HEK293 (cell line): ENCODE results near the gene MRPS24.

Source experiments
- CTCF ChIA-PET: fragments of 350-600 bp; formaldehyde crosslinking; extraction: SDS; loops from one replicate; lab custom pipeline; 2021; ENCODE audit warnings: antibody characterized with exemption; lab: Yijun Ruan, JAX
- POLR2A ChIA-PET: fragments of 300-600 bp; formaldehyde crosslinking; extraction: SDS; loops from one replicate; lab custom pipeline; 2020; ENCODE audit warnings: antibody characterized with exemption, inconsistent platforms; lab: Yijun Ruan, JAX
- H3K27ac ChIP-seq: fragments of 200-500 bp; sonication (Bioruptor generic); 2 replicates; pipeline ENCODE4 v1.5.1; 2014; ENCODE audit warnings: low read depth, low read length, control low read depth, inconsistent platforms; ENCODE audit errors: extremely low read depth
- H3K36me3 ChIP-seq, 2 experiments: fragments of 200-500 bp in 1 of 2; sonication (Bioruptor generic) in 1 of 2; 1 replicate in 1 of 2; 2 replicates in 1 of 2; pipeline ENCODE4 v1.5.1; 2014 to 2017; ENCODE audit warnings: inconsistent platforms in 2 of 2, low read length in 2 of 2; ENCODE audit not compliant: control insufficient read depth in 2 of 2, insufficient read depth in 1 of 2
- H3K4me1 ChIP-seq: fragments of 200-500 bp; sonication (Bioruptor generic); 2 replicates; pipeline ENCODE4 v1.5.1; 2014; ENCODE audit warnings: mild to moderate bottlenecking, low read length, inconsistent platforms; ENCODE audit not compliant: control insufficient read depth, insufficient read depth
- H3K4me3 ChIP-seq: 2 replicates; pipeline ENCODE4 v1.5.1; 2011; ENCODE audit warnings: low read depth, mild to moderate bottlenecking, control low read depth, low read length, moderate library complexity
- H3K9me3 ChIP-seq: fragments of 200-500 bp; sonication (Bioruptor generic); 2 replicates; pipeline ENCODE4 v1.5.1; 2014; ENCODE audit warnings: low read depth, low read length, inconsistent platforms; ENCODE audit not compliant: control insufficient read depth, insufficient read depth
- BCL11B ChIP-seq: fragments of 450-650 bp; formaldehyde crosslinking; IDR thresholded peaks from 2 replicates; pipeline ENCODE4 v1.5.1; 2016; ENCODE audit warnings: low read depth, missing biosample characterization, missing genetic modification characterization
- KLF16 ChIP-seq: fragments of 450-650 bp; formaldehyde crosslinking; IDR thresholded peaks from 2 replicates; pipeline ENCODE4 v1.5.1; 2017; ENCODE audit warnings: missing biosample characterization, missing genetic modification characterization
- MEIS1 ChIP-seq: sonication (generic); formaldehyde crosslinking; IDR thresholded peaks from 2 replicates; pipeline ENCODE4 v1.8.1; 2022; ENCODE audit warnings: missing genetic modification reagents, mild to moderate bottlenecking, borderline replicate concordance
- PRDM6 ChIP-seq: fragments of 450-650 bp; formaldehyde crosslinking; IDR thresholded peaks from 2 replicates; pipeline ENCODE4 v1.5.1; 2017; ENCODE audit warnings: missing biosample characterization, missing genetic modification characterization
- REPIN1 ChIP-seq: fragments of 450-650 bp; formaldehyde crosslinking; IDR thresholded peaks from 2 replicates; pipeline ENCODE4 v1.5.1; 2017; ENCODE audit warnings: missing biosample characterization, missing genetic modification characterization, low read depth
- SP7 ChIP-seq: fragments of 450-650 bp; formaldehyde crosslinking; IDR thresholded peaks from 2 replicates; pipeline ENCODE4 v1.5.1; 2016; ENCODE audit warnings: missing biosample characterization, missing genetic modification characterization
- WT1 ChIP-seq: fragments of 450-650 bp; formaldehyde crosslinking; IDR thresholded peaks from 2 replicates; pipeline ENCODE4 v1.5.1; 2016; ENCODE audit warnings: missing biosample characterization, missing genetic modification characterization
- ZBTB1 ChIP-seq: fragments of 450-650 bp; formaldehyde crosslinking; IDR thresholded peaks from 2 replicates; pipeline ENCODE4 v1.5.1; 2016; ENCODE audit warnings: missing biosample characterization, missing genetic modification characterization
- ZBTB48 ChIP-seq: fragments of 450-650 bp; formaldehyde crosslinking; IDR thresholded peaks from 2 replicates; pipeline ENCODE4 v1.5.1; 2016; ENCODE audit warnings: missing biosample characterization, missing genetic modification characterization
- ZBTB7A ChIP-seq: fragments of 450-650 bp; formaldehyde crosslinking; IDR thresholded peaks from 2 replicates; pipeline ENCODE4 v1.5.1; 2016; ENCODE audit warnings: low read depth, missing biosample characterization, missing genetic modification characterization
- ZFP3 ChIP-seq: fragments of 450-650 bp; formaldehyde crosslinking; IDR thresholded peaks from 2 replicates; pipeline ENCODE4 v1.5.1; 2016; ENCODE audit warnings: low read depth, missing biosample characterization, missing genetic modification characterization
- ZIC2 ChIP-seq: fragments of 450-650 bp; formaldehyde crosslinking; IDR thresholded peaks from 2 replicates; pipeline ENCODE4 v1.5.1; 2016; ENCODE audit warnings: missing biosample characterization, missing genetic modification characterization
- ZNF138 ChIP-seq: fragments of 450-650 bp; formaldehyde crosslinking; IDR thresholded peaks from 2 replicates; pipeline ENCODE4 v1.5.1; 2016; ENCODE audit warnings: missing biosample characterization, missing genetic modification characterization, borderline replicate concordance
- ZNF174 ChIP-seq: fragments of 450-650 bp; formaldehyde crosslinking; IDR thresholded peaks from 2 replicates; pipeline ENCODE4 v1.5.0; 2017; ENCODE audit warnings: missing biosample characterization, mild to moderate bottlenecking, missing genetic modification characterization
- ZNF391 ChIP-seq: fragments of 450-650 bp; formaldehyde crosslinking; IDR thresholded peaks from 2 replicates; pipeline ENCODE4 v1.5.1; 2016; ENCODE audit warnings: low read depth, missing biosample characterization, missing genetic modification characterization, borderline replicate concordance
- ZNF394 ChIP-seq: fragments of 450-650 bp; formaldehyde crosslinking; IDR thresholded peaks from 2 replicates; pipeline ENCODE4 v1.5.1; 2016; ENCODE audit warnings: missing biosample characterization, missing genetic modification characterization, mild to moderate bottlenecking, moderate library complexity, borderline replicate concordance
- ZNF48 ChIP-seq: fragments of 450-650 bp; formaldehyde crosslinking; IDR thresholded peaks from 2 replicates; pipeline ENCODE4 v1.5.1; 2016; ENCODE audit warnings: missing biosample characterization, missing genetic modification characterization
- ZNF510 ChIP-seq: fragments of 450-650 bp; formaldehyde crosslinking; IDR thresholded peaks from 2 replicates; pipeline ENCODE4 v1.5.1; 2018; ENCODE audit warnings: mild to moderate bottlenecking, missing genetic modification characterization, missing biosample characterization; ENCODE audit not compliant: insufficient replicate concordance
- ZNF660 ChIP-seq: fragments of 450-650 bp; IDR thresholded peaks from 2 replicates; pipeline ENCODE4 v1.5.1; 2018; ENCODE audit warnings: missing biosample characterization, mild to moderate bottlenecking, missing genetic modification characterization
- ZNF664 ChIP-seq: fragments of 450-650 bp; formaldehyde crosslinking; IDR thresholded peaks from 2 replicates; pipeline ENCODE4 v1.5.1; 2016; ENCODE audit warnings: missing biosample characterization, missing genetic modification characterization
- ZNF692 ChIP-seq: fragments of 450-650 bp; formaldehyde crosslinking; IDR thresholded peaks from 2 replicates; pipeline ENCODE4 v1.5.1; 2016; ENCODE audit warnings: missing biosample characterization, missing genetic modification characterization
- ZNF76 ChIP-seq: fragments of 450-650 bp; formaldehyde crosslinking; IDR thresholded peaks from 2 replicates; pipeline ENCODE4; 2016; ENCODE audit warnings: low read depth, missing biosample characterization, missing genetic modification characterization, borderline replicate concordance
- ZNF768 ChIP-seq: fragments of 450-650 bp; formaldehyde crosslinking; IDR thresholded peaks from 2 replicates; pipeline ENCODE4 v1.5.1; 2018; ENCODE audit warnings: missing biosample characterization, mild to moderate bottlenecking, missing genetic modification characterization
- ZNF837 ChIP-seq: fragments of 450-650 bp; formaldehyde crosslinking; IDR thresholded peaks from 2 replicates; pipeline ENCODE4 v1.5.1; 2016; ENCODE audit warnings: missing biosample characterization, missing genetic modification characterization
- ZNF843 ChIP-seq: fragments of 450-650 bp; formaldehyde crosslinking; IDR thresholded peaks from 2 replicates; pipeline ENCODE4 v1.5.1; 2016; ENCODE audit warnings: missing biosample characterization, missing genetic modification characterization

Gene MRPS24

GRCh38 chr7:43868181-43868580, 1.1 kb downstream of the MRPS24 start:
- POLR2A ChIA-PET: interaction anchor here (1.0 kb wide), 1 partner anchor 285 kb away, joined by 5 read pairs; the partner anchor contains the start of gene STK17A
- TF ChIP-seq ZIC2 (tag by site-specific recombination): no peak
- no peak for TF ChIP-seq ZFP3
- no peak for TF ChIP-seq ZNF768 (tag by site-specific recombination)
- no peak for TF ChIP-seq ZNF692 (tag by site-specific recombination)
- no peak for TF ChIP-seq ZNF48 (tag by site-specific recombination)
- no peak for TF ChIP-seq ZNF843 (tag by site-specific recombination)
- no peak for TF ChIP-seq ZNF76 (tag by site-specific recombination)
- TF ChIP-seq SP7 (tag by site-specific recombination): no peak
- no peak for TF ChIP-seq ZNF394
- TF ChIP-seq MEIS1 (CRISPR knock-in tag): no peak
- no peak overlapping the region for H3K27ac ChIP-seq

GRCh38 chr7:43865277-43865676, 4.0 kb downstream of the MRPS24 start:
- ChIA-PET CTCF (interaction anchor here (0.6 to 1.2 kb wide), 2 partner anchors 26 to 53 kb away, joined by 3 to 5 read pairs; no protein-coding TSS in a partner anchor), POLR2A (no interaction called here)
- H3K4me3 ChIP-seq: no peak overlapping the region
- H3K9me3 ChIP-seq: no peaks in the 10 kb centered on the region
- no peak for TF ChIP-seq WT1 (tag by site-specific recombination)
- no peak for TF ChIP-seq ZNF174
- no peak for TF ChIP-seq KLF16 (tag by site-specific recombination)
- no peak for TF ChIP-seq ZBTB7A (tag by site-specific recombination)
- TF ChIP-seq BCL11B (tag by site-specific recombination): peak; percentile 88
- H3K4me1 ChIP-seq: peaks cover 3% of the 10 kb centered on the region; the same call in 1 of the 2 replicates
- no peak overlapping the region for H3K27ac ChIP-seq
- peaks cover 17 to 25% of the 10 kb centered on the region in 2 experiments for H3K36me3 ChIP-seq

More at GRCh38 chr7:43868181-43868580, 1.1 kb downstream of the MRPS24 start:
- Histone ChIP-seq H3K36me3 (peaks cover 17 to 25% of the 10 kb centered on the region in 2 experiments), H3K4me1 (peaks cover 3% of the 10 kb centered on the region; the same call in 1 of the 2 replicates), H3K4me3 (peak overlapping the region; percentile 98), H3K9me3 (no peaks in the 10 kb centered on the region)
- CTCF ChIA-PET: no interaction called here

- H3K9me3 ChIP-seq: no peaks in the 10 kb centered on the region
- POLR2A ChIA-PET: no interaction called here
- H3K36me3 ChIP-seq: peaks cover 17 to 25% of the 10 kb centered on the region in 2 experiments
- no peak overlapping the region for H3K4me3 ChIP-seq
- H3K27ac ChIP-seq: no peak overlapping the region
- no peaks in the 10 kb centered on the region for H3K4me1 ChIP-seq
- no peak for TF ChIP-seq REPIN1 (tag by site-specific recombination)
- no peak for TF ChIP-seq ZIC2 (tag by site-specific recombination)
- no peak for TF ChIP-seq ZNF664 (tag by site-specific recombination)
- no peak for TF ChIP-seq ZNF660 (tag by site-specific recombination)
- CTCF ChIA-PET: interaction anchor here (1.2 kb wide), 1 partner anchor 25 kb away, joined by 5 read pairs; no protein-coding TSS in a partner anchor
Observed at GRCh38 chr7:43864126-43864525, 5.2 kb downstream of the MRPS24 start.

- H3K4me3 ChIP-seq: no peak overlapping the region
- POLR2A ChIA-PET: no interaction called here
- no peak overlapping the region for H3K27ac ChIP-seq
- CTCF ChIA-PET: interaction anchor here (3.6 kb wide), 1 partner anchor 18 kb away, joined by 17 read pairs; no protein-coding TSS in a partner anchor
- no peaks in the 10 kb centered on the region for H3K36me3 ChIP-seq
- H3K4me1 ChIP-seq: no peaks in the 10 kb centered on the region
- H3K9me3 ChIP-seq: no peaks in the 10 kb centered on the region
- TF ChIP-seq PRDM6 (no peak), ZNF391 (tag by site-specific recombination) (no peak), ZNF843 (tag by site-specific recombination) (no peak), ZNF837 (tag by site-specific recombination) (no peak), ZNF510 (tag by site-specific recombination) (no peak), ZBTB1 (tag by site-specific recombination) (no peak), ZBTB48 (tag by site-specific recombination) (no peak), ZNF138 (no peak)
Observed at GRCh38 chr7:43856996-43857395, 12.3 kb downstream of the MRPS24 start.
